HG03095 (cell line): Measurements from ENCODE around the gene NANS.

ENCODE experiments used
- ATAC-seq: cut with Tn5 transposase; IDR thresholded peaks from one replicate; pipeline ENCODE4 v1.9.1; 2021; ENCODE audit warnings: moderate library complexity; ENCODE audit not compliant: unreplicated experiment

Gene NANS

DNA sequence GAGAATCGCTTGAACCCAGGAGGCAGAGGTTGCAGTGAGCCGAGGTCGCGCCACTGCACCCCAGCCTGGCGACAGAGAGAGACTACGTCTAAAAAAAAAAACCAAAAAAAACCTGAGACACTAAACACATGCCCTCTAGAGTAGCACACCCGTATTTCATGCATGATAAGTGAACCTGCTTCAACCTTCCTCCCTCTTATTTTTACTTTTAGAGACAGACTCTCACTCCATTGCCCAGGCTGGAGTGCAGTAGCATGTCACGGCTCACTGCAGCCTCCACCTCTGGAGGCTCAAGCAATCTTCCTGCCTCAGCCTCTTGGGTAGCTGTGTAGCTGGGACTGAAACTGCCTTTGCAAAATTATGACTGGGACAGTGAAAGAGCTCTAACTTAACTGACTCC, 17.6 kb upstream of the NANS start:
- ATAC-seq = peak; percentile 35

DNA sequence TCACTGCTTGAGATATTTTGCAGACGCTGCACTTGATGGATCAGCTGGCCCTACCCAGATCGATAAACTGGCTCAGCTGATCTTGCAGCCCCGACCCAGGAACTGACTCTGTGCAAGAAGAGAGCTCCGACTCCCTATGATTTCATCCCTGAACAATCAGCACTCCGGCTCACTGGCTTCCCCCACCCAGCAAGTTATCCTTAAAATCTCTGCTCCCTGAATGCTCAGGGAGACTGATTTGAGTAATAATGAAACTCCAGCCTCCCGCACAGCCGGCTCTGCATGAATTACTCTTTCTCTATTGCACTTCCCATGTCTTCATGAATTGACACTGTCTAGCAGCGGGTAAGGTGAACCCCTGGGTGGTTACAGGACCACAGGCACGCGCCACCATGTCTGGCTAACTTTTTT, 16.9 kb upstream of the NANS start:
- no peak for ATAC-seq

DNA sequence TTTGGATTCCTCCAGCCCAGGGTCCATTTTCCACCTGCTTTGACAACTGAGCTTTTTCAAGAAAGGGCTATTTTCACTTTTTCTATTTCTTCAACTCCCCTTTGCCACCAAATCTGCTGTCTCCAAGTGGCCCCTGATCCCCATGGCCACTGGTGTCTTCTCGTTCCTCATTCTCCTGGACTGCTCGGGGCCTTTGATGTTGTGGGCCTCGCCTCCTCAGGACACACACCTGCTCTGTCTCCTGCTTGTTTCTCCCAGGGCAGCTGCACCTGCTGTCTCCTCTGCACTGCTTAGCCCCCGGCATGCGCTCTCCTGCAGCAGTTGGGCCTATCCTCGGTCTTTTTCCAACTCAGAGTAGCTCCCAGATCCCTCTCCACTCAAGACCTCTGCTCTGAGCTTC, 16.3 kb upstream of the NANS start:
- ATAC-seq = no peak

DNA sequence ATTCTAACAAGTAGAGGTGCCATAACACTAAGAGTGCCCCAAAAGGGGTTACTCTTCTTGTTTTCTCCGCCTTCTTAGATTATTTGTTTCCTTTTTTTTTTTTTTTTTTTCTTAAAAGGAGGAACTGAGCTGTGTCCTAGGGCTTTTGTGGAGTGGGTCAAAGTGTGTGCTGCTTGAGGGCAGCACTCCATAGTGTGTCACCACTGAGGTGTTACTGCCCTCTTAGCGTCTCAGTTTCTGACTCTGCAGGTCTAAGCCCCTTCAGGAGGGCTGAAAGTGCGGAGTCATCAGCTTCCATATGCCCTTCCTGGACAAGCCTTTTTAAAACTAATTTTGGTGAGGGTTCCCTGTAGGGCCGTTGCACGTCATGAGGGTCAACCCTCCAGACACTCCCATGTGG, 12.6 kb upstream of the NANS start:
- no peak for ATAC-seq

DNA sequence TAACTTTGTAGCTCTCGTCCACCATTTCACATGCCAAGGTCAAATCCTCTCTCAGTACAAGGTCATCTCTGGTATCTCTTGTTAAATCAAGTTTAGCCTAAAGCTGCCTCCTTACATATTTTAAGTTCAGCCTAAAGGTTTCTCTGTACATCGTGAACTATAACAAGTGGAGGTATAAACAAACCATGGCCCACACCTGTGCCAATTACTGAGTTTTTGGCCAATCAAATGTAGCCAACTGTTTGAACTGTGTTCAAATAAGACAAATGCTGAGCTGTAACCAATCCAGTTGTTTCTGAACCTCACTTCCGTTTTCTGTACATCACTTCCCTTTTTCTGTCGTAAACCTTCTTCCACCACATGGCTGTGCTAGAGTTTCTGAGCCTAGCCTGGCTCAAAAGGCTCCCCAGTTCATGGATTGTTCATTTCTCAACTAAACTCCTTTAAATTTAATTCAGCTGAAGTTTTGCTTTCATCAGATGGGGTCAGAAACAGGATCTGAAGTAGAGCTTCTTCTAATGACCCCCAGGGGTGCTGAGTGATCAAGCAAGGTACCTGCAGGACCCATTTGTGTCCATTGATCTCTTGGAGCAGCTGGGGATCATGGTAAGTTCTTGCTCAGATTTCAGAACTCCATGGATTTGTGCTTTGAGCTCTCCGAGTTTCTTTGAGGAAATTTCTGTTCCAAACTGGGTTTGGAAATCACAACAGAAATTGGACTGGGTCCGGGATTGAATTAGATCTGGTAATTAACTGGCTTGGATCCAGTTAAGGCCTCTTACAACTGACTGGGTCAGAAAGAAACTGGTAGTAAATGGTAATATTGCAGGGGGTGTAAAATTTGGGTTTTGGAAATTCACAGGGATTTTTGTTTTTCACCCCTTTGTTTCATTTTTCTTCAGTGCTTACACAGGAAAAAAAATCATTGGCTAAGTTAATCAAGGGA, 11.0 kb upstream of the NANS start:
- peak; percentile 80 for ATAC-seq

DNA sequence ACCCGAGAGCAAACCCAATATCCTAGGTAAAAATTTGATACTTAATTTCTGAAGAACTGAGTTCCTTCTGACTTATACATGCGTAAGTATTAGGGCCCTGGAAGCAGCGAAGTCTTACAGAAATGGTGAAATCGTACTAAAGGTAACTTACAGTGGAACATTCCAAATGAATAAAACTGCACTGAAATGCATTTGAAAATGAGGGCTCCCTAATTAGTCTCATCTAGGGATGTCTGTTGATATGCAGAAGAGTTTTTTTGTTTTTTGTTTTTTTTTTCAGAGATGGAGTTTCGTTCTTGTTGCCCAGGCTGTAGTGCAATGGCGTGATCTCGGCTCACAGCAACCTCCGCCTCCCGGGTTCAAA, 10.4 kb upstream of the NANS start:
- ATAC-seq = no peak

DNA sequence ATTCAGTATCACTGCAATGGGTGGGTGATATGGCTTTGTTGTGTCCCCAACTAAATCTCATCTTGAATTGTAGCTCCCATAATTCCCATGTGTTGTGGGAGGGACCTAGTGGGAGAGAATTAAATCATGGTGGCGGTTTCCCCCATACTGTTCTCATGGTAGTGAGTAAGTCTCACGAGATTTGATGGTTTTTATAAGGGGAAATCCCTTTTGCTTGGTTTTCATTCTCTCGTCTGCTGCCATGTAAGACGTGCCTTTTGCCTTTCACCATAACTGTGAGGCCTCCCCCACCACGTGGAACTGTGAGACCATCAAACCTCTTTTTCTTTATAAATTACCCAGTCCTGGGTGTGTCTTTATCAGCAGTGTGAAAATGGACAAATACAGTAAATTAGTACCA, 9.5 kb upstream of the NANS start:
- no peak for ATAC-seq

DNA sequence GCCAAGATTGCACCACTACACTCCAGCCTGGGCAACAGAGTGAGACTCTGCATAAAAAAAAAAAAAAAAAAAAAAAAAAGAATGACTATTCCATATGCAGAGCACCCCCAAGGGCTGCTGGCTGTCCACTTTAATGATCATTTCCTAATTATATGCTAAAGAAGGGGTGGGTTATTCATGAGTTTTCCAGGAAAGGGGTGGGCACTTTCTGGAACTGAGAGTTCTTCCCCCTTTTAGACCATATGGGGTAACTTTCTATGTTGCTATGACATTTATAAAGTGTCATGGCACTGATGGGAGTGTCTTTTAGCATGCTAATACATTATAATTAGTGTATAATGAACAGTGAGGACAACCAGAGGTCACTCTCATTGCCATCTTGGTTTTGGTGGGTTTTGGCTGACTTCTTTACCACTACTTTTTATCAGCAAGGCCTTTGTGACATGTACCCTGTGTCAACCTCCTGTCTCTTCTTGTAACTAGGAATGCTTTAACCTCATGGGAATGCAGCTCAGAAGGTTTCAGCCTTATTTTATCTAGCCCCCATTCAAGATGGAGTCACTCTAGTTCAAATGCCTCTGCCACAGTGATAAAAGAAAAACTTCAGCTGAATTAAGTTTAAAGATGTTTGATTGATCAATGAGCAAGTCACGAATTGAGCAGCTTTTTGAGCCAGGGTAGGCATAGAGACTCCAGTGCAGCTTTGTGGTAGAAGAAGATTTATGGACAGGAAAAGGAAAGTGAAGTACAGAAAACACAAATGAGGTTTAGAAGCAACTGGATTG, 7.1 kb upstream of the NANS start:
- no peak for ATAC-seq

DNA sequence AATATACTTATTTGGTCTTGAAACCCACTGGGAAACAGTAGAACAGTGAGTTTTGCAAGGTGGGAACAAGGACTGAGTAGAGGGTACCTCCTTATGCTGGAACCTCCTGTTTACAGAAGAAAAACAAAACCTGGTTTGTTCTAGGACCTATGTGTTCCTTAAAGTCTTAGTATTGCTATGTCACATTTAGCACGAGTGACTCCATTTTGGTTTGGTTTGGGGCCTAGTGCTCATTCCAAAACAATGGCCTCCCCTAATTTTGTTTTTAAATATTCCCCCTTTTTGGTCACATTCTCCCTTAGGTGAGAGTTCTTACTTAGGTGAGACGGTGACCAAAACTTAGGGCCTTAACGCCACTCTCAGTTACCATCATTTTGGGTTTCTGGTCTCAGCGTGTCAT, 6.2 kb upstream of the NANS start:
- no peak for ATAC-seq

DNA sequence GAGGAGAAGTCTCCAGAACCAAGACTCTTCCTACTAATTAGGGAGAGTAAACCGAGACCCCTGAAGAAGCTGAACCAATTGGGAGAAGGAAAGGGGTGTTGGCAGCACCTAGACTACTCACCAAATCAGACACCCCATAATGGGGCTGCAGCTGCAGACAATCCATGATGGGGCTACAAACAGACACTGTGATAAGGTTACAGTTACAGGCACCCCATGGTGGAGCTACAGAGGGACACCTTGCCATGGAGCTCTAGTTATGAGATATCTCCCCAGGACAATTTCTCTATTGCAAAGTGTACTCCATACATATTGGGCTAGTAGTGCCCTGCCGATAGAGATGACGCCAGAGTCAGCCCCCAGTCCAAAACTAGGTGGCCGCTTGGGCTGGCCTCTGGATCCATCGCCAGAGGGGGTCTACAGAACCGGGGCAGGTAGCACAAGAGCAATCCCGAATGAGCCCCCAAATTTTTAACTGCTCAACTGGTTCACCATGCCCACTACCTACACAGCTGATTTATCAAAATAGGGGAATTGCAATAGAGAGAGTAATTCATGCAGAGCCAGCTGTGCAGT, 2.1 kb upstream of the NANS start:
- ATAC-seq = no peak

DNA sequence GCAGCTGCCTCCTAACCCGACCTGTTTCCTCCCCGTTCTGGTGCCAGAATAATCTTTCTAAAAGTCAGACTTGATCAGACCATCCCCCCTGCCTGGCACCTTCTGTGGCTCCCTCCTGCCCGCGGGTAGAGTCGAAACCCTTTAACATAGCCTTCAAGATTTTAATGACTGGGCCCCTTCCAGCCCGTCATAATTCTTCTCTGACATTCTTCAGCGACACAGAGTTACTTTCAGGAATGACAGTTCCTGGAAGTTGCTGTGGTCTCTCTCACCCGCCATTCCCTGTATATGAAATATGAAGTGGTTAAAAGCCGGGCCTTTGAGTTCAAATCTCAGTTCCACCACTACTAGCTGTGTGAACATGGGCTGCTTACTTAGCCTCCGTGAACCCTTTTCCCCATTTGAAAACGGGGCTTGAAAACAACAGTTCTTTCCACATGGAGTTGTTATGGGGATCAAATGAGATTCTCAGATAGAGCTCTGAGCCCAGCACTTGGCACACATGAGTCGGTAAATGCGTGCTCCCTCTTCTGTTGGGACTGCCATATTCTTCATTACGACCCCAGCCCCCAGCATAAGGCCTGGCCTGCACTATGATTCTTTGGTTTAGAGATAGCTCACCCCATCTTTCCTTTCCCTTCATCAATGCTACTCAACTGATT, 737 bp downstream of the NANS start:
- no peak for ATAC-seq

DNA sequence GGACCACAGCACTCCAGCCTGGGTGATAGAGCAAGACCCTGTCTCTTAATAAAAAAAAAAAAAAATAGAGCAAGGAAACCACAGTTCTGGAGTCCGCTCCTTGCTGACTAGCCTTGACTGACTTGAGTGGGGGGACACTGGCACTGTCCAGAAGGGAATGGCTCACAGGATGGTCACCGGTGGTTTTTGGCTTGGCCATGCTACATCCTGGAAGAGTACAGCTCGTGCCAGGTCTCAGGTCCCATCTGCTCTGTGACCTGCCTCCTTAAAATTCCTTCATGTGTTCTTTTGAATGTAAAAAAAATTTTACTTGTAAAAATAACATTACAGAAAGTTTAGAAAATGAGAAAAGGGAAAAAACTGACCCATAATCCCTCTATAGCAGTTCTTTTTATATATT, 5.6 kb downstream of the NANS start:
- no peak for ATAC-seq

DNA sequence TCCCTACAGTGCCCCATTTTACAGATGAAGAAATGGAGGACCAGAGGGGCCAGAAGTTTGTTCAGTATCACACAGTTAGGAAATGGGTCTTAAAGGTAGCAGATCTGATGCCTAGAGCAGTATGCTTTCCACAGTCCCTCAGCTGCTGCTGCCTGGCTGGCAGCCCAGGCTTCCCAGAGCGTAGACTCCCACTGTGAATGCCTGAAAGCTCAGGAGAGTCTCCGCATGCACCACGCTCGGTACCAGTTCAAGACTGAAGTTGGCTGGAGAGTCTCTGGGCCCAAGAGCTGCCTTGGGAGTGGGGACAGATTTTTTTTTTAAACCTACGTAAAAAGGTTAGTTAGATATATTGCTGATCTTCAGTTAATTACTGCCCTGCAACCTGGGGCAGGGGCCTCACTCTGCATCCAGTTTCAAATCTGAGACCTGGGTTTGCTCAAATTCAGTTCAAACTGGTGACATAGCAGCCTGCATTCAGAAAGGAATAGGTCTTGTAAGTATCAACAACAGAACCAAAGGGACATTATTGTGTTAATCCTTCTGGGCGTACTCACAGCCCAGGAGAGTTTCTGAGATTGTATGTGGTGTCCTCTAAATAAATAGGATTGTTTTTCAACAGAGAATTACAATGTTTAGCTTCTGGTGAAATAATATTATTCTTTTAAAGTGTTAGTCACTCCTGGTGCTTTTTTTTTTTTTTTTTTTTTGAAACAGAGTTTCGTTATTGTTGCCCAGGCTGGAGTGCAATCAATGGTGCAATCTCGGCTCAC, 8.3 kb downstream of the NANS start:
- no peak for ATAC-seq

DNA sequence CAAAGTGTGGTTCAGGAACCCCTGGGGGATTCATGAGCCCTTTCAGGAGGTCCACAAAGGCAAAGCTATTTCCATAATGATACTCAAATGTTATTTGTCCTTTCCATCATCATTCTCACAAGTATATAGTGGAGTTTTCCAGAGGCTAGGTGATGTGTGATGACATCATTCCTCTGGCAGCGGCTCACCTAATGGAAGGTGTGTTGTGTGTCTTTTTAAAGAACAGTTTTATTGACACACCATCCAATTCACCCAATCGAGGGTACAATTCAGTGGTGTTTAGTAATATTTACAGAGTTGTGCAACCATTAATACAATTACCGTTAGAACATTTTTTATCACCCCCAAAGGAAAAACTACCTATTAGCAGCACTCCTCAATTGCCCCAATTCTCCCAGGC, 9.7 kb downstream of the NANS start:
- no peak for ATAC-seq

DNA sequence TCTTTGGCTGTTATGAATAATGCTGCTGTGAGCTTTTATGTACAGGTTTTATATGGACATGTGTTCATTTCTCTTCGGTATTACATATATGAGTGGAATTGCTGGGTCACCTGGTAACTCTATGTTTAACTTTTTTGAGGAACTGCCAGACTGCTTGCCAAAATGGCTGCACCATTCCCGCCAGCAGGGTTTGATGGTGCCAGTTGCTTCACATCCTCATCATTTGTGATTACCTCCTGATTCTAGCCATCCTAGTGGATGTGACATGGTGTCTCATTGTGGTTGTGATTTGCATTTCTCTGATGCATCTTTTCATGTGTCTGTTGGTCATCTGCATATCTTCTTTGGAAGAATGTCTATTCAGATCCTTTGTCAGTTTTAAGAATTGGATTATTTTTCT, 10.7 kb downstream of the NANS start:
- ATAC-seq = no peak

DNA sequence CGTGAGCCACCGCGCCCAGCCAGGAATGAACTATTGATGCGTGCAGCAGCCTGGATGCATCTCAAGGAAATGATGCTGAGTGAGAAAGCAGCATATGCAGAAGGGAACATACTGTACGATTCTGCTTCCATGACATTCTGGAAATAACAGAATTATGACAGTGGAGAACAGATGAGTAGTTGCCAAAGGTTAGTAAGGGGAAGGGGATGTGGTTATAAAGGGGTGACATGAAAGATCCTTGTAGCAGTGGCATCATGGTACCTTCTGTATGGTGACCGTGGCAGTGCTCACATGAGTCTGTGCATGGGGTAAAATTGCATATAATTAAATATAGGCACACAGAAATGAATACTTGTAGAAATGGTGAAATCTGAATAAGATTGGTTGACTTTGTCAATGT, 13.0 kb downstream of the NANS start:
- no peak for ATAC-seq

DNA sequence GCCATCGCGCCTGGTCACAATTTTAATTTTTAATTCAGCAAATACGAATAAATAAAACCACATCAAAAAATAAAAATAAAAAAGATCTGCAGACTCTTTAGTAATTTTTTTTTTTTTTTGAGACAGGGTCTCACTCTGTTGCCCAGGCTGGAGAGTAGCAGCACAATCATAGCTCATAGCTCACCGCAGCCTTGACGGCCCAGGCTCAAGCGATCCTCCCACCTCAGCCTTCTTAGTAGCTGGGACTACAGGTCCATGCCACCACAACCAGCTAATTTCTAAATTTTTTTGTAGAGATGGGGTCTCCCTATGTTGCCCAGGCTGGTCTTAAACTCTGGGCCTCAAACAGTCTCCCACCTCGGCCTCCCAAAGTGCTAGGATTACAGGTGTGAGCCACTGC, 14.2 kb downstream of the NANS start:
- no peak for ATAC-seq

DNA sequence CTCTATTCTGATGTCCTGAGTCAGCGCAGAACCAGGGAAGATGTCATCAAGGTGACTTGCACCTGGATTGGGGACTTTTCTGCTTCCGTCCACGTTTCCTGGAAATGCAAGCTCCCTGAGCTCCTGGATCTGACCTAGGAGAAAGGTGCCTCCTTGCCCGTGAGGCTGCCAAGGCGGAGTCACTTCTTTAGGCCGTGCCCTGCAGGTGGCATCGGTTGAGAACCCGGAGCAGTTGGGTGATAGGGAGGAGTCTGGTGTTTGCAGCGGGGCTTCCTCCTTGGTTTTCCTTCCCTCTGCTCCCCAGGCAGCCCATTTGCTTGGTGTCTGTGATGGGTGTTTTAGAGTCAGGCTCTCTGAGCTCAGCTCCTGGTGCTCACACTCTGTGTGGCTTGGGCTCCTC, 15.2 kb downstream of the NANS start:
- no peak for ATAC-seq

DNA sequence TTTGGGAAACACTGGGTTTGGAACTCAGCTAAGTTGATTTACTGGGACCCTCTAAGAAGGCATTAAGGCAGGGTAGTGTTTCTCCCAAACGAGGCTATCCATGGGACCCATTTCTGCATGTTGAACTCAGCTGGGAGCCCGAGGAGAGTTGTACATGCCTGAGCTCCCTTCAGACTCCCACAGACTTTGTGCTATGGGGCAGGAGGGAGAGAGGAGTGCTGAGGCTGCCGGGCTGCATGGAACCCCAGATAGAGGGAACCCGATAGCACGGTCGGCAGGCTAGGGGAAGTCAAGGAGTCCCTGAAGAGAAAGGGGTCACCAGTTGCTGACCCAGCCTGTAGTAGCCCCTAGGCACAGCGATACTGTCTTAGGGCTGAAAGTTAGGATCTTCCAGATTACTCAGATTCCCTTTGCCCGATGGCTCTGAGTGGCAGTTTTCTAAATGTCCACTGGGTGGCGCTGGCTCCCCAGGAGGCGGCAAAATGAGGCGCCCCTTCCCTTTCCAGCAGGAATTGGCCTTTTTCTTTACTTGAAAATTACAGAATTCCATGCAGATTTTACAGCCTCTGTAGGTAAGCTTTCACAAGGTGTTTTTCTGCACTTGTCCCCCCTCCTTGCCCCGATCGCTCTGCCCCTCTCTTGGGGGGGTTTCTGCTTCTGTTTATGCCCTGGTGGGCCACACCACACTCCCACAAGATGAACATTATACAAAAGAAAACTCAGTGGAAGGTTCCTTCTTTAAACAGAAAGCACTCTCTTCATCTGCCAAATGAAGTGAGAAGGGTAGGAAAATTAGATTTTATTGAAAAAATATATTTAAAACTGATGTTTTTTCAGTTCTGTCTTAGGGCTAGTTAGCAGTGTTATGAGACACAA, 17.8 kb downstream of the NANS start:
- no peak for ATAC-seq

DNA sequence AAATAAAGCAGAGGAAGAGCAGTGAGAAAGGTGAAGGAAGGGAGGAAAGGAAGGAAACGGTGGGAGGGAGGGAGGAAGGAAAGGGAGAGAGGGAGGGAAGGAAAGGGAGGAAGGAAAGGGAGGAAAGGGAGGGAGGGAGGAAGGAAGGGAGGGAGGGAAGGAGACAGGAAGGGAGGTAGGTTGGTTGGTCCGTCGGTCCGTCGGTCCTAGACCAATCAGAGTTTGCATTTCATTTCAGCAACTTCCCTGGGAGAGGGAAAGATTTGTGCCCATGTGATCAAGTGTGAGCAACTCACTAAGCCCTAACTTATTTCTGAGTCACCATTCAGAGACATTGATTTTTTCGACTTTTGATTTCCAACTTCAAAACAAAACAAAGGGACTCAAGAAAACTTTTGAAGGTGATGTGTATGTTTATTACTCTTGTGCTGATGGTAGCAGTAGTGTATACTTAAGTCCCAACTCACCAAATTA, 18.8 kb downstream of the NANS start:
- ATAC-seq = no peak
